Measurements from ENCODE around the gene PLEKHG5. TPM values are rescaled to one million over a fixed set of nuclear protein-coding genes. Genes with fewer than 3 reads are reported as not detected.

The PLEKHG5 gene
- total RNA-seq, 1 experiment from 2014 or later: 0.86 TPM

DNA sequence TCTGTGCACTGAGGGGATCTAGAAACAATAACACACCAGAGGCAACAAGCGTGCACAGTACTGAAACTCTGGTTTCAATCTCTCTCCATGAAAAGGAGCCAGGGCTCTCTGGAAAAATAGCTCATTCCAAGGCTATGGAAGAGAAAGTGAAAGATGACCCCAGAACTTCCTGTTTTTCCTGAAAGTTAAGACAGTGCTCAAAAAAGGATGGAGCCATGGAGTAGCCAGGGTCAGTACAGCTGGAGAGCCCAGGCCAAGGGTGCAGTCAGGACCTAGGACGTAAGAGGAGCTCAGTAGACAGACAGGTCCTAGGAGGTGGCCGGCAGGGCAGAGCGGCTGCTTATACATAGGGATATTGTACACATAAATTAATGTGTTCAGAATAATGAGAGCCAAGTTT lies 43.7 kb upstream of the PLEKHG5 start:
- Histone ChIP-seq H3K4me1 (ENCODE audit: insufficient read depth, low read length, poor library complexity, severe bottlenecking) (no peaks in the 10 kb centered on the region), H3K4me3 (ENCODE audit: low read depth, low read length, poor library complexity, severe bottlenecking) (no peak overlapping the region), H3K27ac (ENCODE audit: low read depth, low read length, poor library complexity, severe bottlenecking) (no peak overlapping the region), H3K9me3 (ENCODE audit: low read depth, low read length, poor library complexity, severe bottlenecking) (no peaks in the 10 kb centered on the region), H3K36me3 (ENCODE audit: insufficient read depth, low read length, poor library complexity, severe bottlenecking) (peaks cover 43% of the 10 kb centered on the region), H3K27me3 (replicated peaks; ENCODE audit: insufficient read depth, low read depth, low read length, poor library complexity) (no peaks in the 10 kb centered on the region)
- no peak for DNase-seq (ENCODE audit: low spot score)
- no peak for TF ChIP-seq CTCF (conservative IDR thresholded peaks at IDR 0.05; ENCODE audit: low read depth, low read length)
- TF ChIP-seq EZH2 (IDR thresholded peaks at IDR 0.05; ENCODE audit: borderline replicate concordance, low read depth, low read length, poor library complexity, severe bottlenecking): no peak
- BruUV-seq (replicated peaks): no TSS peak
- POLR2A ChIA-PET (ENCODE audit: low non-redundant PET): no interaction called here
- CTCF ChIA-PET: no interaction called here
- intact Hi-C loops (cut with micrococcal nuclease; ENCODE audit: unreplicated experiment): no loop called here

DNA sequence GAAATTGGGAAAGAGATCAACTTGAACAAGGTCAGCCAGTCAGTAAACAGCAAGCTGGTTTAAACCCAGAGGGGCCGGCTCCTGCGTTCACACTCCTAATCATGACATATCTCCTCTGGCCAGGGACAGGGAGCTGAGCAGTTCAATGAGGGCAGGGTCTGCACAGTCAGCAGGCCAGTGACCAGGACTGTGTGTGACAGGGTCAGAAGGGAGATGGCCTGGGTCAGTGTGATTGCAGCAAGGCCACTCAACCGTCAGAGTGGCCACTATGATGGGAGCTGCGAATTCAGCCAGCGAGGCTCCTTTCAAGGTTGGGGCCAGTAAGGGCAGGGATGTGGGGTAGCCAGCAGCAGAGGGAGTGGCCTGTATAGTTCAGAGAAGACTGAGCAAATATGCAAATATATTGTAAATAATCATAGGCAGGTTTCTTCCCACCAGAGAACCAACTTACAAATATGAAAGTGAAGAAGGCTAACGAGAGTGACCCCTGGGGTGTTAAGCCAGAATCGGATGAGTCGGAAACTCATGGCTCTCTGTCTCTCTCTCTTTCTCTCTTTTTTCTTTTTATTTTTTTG lies 42.9 kb upstream of the PLEKHG5 start:
- intact Hi-C loops (cut with micrococcal nuclease; ENCODE audit: unreplicated experiment): no loop called here
- Histone ChIP-seq H3K4me3 (ENCODE audit: low read depth, low read length, poor library complexity, severe bottlenecking) (no peak overlapping the region), H3K27ac (ENCODE audit: low read depth, low read length, poor library complexity, severe bottlenecking) (no peak overlapping the region), H3K9me3 (ENCODE audit: low read depth, low read length, poor library complexity, severe bottlenecking) (no peaks in the 10 kb centered on the region), H3K27me3 (replicated peaks; ENCODE audit: insufficient read depth, low read depth, low read length, poor library complexity) (no peaks in the 10 kb centered on the region), H3K36me3 (ENCODE audit: insufficient read depth, low read length, poor library complexity, severe bottlenecking) (peaks cover 44% of the 10 kb centered on the region), H3K4me1 (ENCODE audit: insufficient read depth, low read length, poor library complexity, severe bottlenecking) (no peaks in the 10 kb centered on the region)
- ChIA-PET CTCF (no interaction called here), POLR2A (ENCODE audit: low non-redundant PET) (no interaction called here)
- DNase-seq (ENCODE audit: low spot score): no peak
- no TSS peak for BruUV-seq (replicated peaks)
- TF ChIP-seq EZH2 (IDR thresholded peaks at IDR 0.05; ENCODE audit: borderline replicate concordance, low read depth, low read length, poor library complexity, severe bottlenecking) (no peak), CTCF (conservative IDR thresholded peaks at IDR 0.05; ENCODE audit: low read depth, low read length) (no peak)

- Histone ChIP-seq H3K4me1 (ENCODE audit: insufficient read depth, low read length, poor library complexity, severe bottlenecking) (no peaks in the 10 kb centered on the region), H3K27me3 (replicated peaks; ENCODE audit: insufficient read depth, low read depth, low read length, poor library complexity) (no peaks in the 10 kb centered on the region), H3K9me3 (ENCODE audit: low read depth, low read length, poor library complexity, severe bottlenecking) (no peaks in the 10 kb centered on the region), H3K36me3 (ENCODE audit: insufficient read depth, low read length, poor library complexity, severe bottlenecking) (peaks cover 48% of the 10 kb centered on the region), H3K4me3 (ENCODE audit: low read depth, low read length, poor library complexity, severe bottlenecking) (no peak overlapping the region), H3K27ac (ENCODE audit: low read depth, low read length, poor library complexity, severe bottlenecking) (no peak overlapping the region)
- TF ChIP-seq EZH2 (IDR thresholded peaks at IDR 0.05; ENCODE audit: borderline replicate concordance, low read depth, low read length, poor library complexity, severe bottlenecking) (no peak), CTCF (conservative IDR thresholded peaks at IDR 0.05; ENCODE audit: low read depth, low read length) (no peak)
- no TSS peak for BruUV-seq (replicated peaks)
- POLR2A ChIA-PET (ENCODE audit: low non-redundant PET): no interaction called here
- CTCF ChIA-PET: no interaction called here
- intact Hi-C loops (cut with micrococcal nuclease; ENCODE audit: unreplicated experiment): no loop called here
- DNase-seq (ENCODE audit: low spot score): no peak
These were observed 40.5 kb upstream of the PLEKHG5 start for GRCh38 chr1:6531996-6532395.
